NCI-H2196 treated with DMSO at 0.1 percent for 48 hours (cell line): ENCODE results near the gene PLK4.
"Not testable (repeated sequence)": the region's sequence is repeated elsewhere in the genome, so short reads cannot be mapped to it uniquely, and the experiment has no call there.

Experiments used
- DNase-seq: peaks from one replicate; lab custom pipeline; 2025; ENCODE audit not compliant: unreplicated experiment; lab: John Stamatoyannopoulos, UW

PLK4 gene

DNA sequence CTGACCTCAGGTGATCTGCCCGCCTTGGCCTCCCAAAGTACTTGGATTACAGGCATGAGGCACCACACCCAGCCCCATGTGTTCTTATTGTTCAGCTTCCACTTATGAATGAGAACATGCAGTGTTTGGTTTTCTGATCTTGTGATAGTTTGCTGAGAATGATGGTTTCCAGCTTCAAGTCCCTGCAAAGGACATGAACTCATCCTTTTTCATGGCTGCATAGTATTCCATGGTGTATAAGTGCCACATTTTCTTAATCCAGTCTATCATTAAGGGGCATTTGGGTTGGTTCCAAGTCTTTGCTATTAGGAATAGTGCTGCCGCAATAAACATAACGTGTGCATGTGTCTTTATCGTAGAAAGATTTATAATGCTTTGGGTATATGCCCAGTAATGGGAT lies 19.0 kb downstream of the PLK4 start:
- not testable (repeated sequence) for DNase-seq

DNA sequence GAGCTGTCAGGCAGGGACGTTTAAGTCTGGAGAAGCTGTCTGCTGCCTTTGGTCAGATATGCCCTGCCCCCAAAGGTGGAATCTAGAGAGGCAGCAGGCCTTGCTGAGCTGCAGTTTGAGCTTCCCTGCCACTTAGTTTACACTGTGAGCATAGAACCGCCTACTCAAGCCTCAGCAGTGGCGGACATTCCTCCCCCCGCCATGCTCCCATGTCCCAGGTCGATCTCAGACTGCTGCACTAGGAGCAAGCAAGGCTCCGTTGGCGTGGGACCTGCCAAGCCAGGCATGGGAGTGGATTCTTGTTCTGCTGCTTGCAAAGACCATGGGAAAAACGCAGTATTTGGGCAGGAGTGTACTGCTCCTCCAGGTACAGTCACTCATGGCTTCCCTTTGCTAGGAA lies 24.3 kb downstream of the PLK4 start:
- DNase-seq = no peak

- DNase-seq = no peak
These were observed 35.8 kb downstream of the PLK4 start for GRCh38 chr4:127916512-127916911.

DNA sequence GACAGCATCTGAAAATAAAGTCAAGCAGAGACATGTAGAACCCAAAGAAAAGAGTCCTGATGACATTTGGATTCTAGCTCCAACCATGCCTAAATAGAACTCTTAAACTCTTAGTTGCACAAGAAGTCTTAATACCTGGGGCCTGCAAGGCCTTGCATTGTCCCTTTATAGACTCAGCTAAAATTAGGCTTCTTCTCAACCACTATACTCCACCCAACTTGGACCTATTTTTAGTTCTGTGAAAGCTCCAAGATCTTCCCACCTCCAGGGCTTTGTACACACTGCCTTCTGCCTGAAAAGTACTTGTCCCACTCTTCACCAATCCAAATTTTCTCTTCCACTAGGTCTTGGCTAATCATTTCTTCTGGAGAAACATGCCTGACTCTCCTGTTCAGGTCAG lies 36.5 kb downstream of the PLK4 start:
- DNase-seq = no peak

GRCh38 chr4:127920521-127920920 lies 39.8 kb downstream of the PLK4 start:
- DNase-seq = no peak

DNA sequence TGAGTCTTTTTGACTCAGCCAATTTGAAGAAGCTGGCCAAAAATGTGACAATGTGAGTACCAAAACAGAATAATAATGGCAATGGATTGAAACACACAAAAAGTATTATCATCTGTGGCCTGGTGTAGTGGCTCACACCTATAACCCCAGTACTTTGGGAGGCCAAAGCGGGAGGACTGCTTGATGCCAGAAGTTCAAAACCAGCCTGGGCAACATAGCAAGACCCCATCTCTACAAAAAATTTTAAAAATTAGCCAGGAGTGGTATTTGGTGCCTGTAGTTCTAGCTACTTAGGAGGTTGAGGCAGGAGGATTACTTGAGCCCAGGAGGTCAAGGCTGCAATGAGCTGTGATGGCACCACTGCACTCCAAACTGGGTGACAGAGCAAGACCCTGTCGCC lies 41.5 kb downstream of the PLK4 start:
- DNase-seq = no peak

- not testable (repeated sequence) for DNase-seq
These were observed 45.0 kb downstream of the PLK4 start for GRCh38 chr4:127925720-127926119.

GRCh38 chr4:127930175-127930574 lies 49.5 kb downstream of the PLK4 start:
- DNase-seq = no peak

DNA sequence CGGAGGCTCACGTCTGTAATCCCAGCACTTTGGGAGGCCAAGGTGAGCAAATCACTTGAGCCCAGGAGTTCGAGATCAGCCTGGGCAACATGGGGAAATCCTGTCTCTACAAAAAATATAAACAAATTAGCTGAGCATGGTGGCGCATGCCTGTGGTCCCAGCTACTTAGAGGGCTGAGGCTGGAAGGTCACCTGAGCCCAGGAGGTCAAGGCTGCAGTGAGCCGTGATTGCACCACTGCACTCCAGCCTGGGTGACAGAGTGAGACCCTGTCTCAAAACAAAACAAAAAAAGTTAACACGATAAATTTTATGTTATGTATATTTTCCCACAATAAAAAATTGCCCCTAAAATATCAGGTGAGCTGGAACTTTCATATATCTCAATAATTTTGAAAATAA lies 51.1 kb downstream of the PLK4 start:
- not testable (repeated sequence) for DNase-seq

- DNase-seq = no peak
These were observed 56.3 kb downstream of the PLK4 start for GRCh38 chr4:127936974-127937373.
